ENCODE data around the gene RERE.

- TF ChIP-seq CTCF (IDR thresholded peaks at IDR 0.05; ENCODE audit: low read depth, low read length, poor library complexity, severe bottlenecking) (no peak), EZH2phosphoT487 (IDR thresholded peaks at IDR 0.05; ENCODE audit: borderline replicate concordance, low read length) (no peak)
These were observed 431.2 kb downstream of the RERE start for GRCh38 chr1:8386247-8386646.
